OCI-LY7 (cell line): ENCODE results near the gene INHBE. TPM values are rescaled to one million over a fixed set of nuclear protein-coding genes. Genes with fewer than 3 reads are reported as not detected.
"Not testable (repeated sequence)": the region's sequence is repeated elsewhere in the genome, so short reads cannot be mapped to it uniquely, and the experiment has no call there.

Experiments
- BruUV-seq: library from RNA; stranded (reverse); fragments of 400-500 nt; replicated peaks from 2 replicates; lab custom pipeline; 2021; lab: Mats Ljungman, UMichigan
- CTCF ChIA-PET: fragments of 300-600 bp; sonication (Branson Sonifier 250); formaldehyde crosslinking; loops from one replicate; lab custom pipeline; 2022; ENCODE audit warnings: antibody characterized with exemption; ENCODE audit not compliant: unreplicated experiment; lab: Charles Lee
- POLR2A ChIA-PET: fragments of 300-600 bp; sonication (Branson Sonifier 250); formaldehyde crosslinking; loops from one replicate; lab custom pipeline; 2022; ENCODE audit warnings: antibody characterized with exemption; lab: Charles Lee
- DNase-seq: peaks from one replicate; pipeline ENCODE4 v3.0.0-alpha.2; 2015; ENCODE audit warnings: low spot score
- H2AFZ ChIP-seq: fragments of 200-600 bp; sonication (generic), shearing (Covaris generic); 2 replicates; pipeline ENCODE4 v1.6.1; 2014; ENCODE audit warnings: mild to moderate bottlenecking, antibody characterized with exemption, low read length, moderate library complexity
- H3K27ac ChIP-seq: fragments of 200-600 bp; sonication (generic); 2 replicates; pipeline ENCODE4 v1.5.1; 2014; ENCODE audit warnings: mixed run types, low read depth, mild to moderate bottlenecking, moderate library complexity, low read length, inconsistent platforms; ENCODE audit not compliant: poor library complexity, severe bottlenecking
- H3K36me3 ChIP-seq: fragments of 200-600 bp; sonication (generic); 2 replicates; pipeline ENCODE4 v1.6.1; 2014; ENCODE audit warnings: mild to moderate bottlenecking, antibody characterized with exemption, low read length, moderate library complexity, mixed read lengths; ENCODE audit not compliant: insufficient read depth
- H3K4me1 ChIP-seq: fragments of 200-600 bp; sonication (generic); 2 replicates; pipeline ENCODE4 v1.5.1; 2014; ENCODE audit warnings: mild to moderate bottlenecking, low read length; ENCODE audit not compliant: insufficient read depth, poor library complexity, severe bottlenecking
- H3K4me2 ChIP-seq: fragments of 200-600 bp; sonication (generic); 2 replicates; pipeline ENCODE4 v1.6.1; 2014; ENCODE audit warnings: mild to moderate bottlenecking, low read length
- H3K4me3 ChIP-seq: fragments of 200-600 bp; sonication (generic); 2 replicates; pipeline ENCODE4 v1.5.1; 2014; ENCODE audit warnings: mild to moderate bottlenecking, low read depth, low read length; ENCODE audit not compliant: poor library complexity, severe bottlenecking
- H3K79me2 ChIP-seq: fragments of 200-600 bp; sonication (generic); 2 replicates; pipeline ENCODE4 v1.6.1; 2016; ENCODE audit warnings: low read depth, mild to moderate bottlenecking, low read length, moderate library complexity, mixed read lengths; ENCODE audit not compliant: insufficient read depth
- H3K9me2 ChIP-seq: fragments of 200-600 bp; sonication (generic); 2 replicates; pipeline ENCODE4 v1.6.1; 2016; ENCODE audit warnings: mild to moderate bottlenecking, low read length, mixed read lengths; ENCODE audit not compliant: insufficient read depth
- H3K9me3 ChIP-seq: fragments of 200-600 bp; sonication (generic); 2 replicates; pipeline ENCODE4 v1.6.1; 2014; ENCODE audit warnings: mild to moderate bottlenecking, mixed run types, low read length, mixed read lengths
- H4K20me1 ChIP-seq: fragments of 200-600 bp; sonication (generic); 2 replicates; pipeline ENCODE4 v1.6.1; 2014; ENCODE audit warnings: mild to moderate bottlenecking, antibody characterized with exemption, low read length, moderate library complexity, mixed read lengths; ENCODE audit not compliant: insufficient read depth
- CTCF ChIP-seq: fragments of 200-600 bp; sonication (generic); conservative IDR thresholded peaks from 2 replicates; pipeline ENCODE4 v1.5.1; 2014; ENCODE audit warnings: mild to moderate bottlenecking, antibody characterized with exemption, low read length, moderate library complexity, mixed read lengths
- EZH2phosphoT487 ChIP-seq: fragments of 200-600 bp; sonication (generic); IDR thresholded peaks from 2 replicates; pipeline ENCODE4 v1.6.1; 2018; ENCODE audit warnings: low read depth, borderline replicate concordance, mild to moderate bottlenecking, mixed run types, antibody characterized with exemption, low read length, moderate library complexity, mixed read lengths
- intact Hi-C: fragments of 100-400 bp; cut with micrococcal nuclease; formaldehyde crosslinking; loops from one replicate; pipeline ENCODE4 v1.10.0; 2022; ENCODE audit not compliant: unreplicated experiment
- total RNA-seq, 2 experiments: library from RNA; depleted of rRNA in 1 of 2; stranded (reverse); fragments of >200 nt in 1 of 2; shearing (Covaris generic) in 1 of 2; gene quantifications; 2 replicates each; pipeline ENCODE4 v1.2.3, GENCODE V29; 2014 to 2022

Gene INHBE
- total RNA-seq, 2 experiments from 2014 or later, result 3.2 to 4.0 TPM

- no peak overlapping the region for H3K4me3 ChIP-seq
- DNase-seq, result no peak
- TF ChIP-seq CTCF (no peak), EZH2phosphoT487 (no peak)
- H2AFZ ChIP-seq, result no peak overlapping the region
- no peaks in the 10 kb centered on the region for H3K9me2 ChIP-seq
- no peaks in the 10 kb centered on the region for H4K20me1 ChIP-seq
- ChIA-PET POLR2A (interaction anchor here (0.5 to 1.1 kb wide), 6 partner anchors 12 to 308 kb away, joined by 3 to 6 read pairs (median 4); no protein-coding TSS in a partner anchor), CTCF (interaction anchor here (1.1 kb wide), 1 partner anchor 35 kb away, joined by 3 read pairs; no protein-coding TSS in a partner anchor)
- no TSS peak for BruUV-seq
- H3K4me1 ChIP-seq, result no peaks in the 10 kb centered on the region
- no peak overlapping the region for H3K4me2 ChIP-seq
- intact Hi-C loops, result no loop called here
- no peak overlapping the region for H3K27ac ChIP-seq
- H3K9me3 ChIP-seq, result no peaks in the 10 kb centered on the region
- H3K79me2 ChIP-seq, result peaks cover 5% of the 10 kb centered on the region; the same call in 1 of the 2 replicates
- H3K36me3 ChIP-seq, result peaks cover 28% of the 10 kb centered on the region
These were observed 36.9 kb upstream of the INHBE start for GRCh38 chr12:57418255-57418654.

- ChIA-PET POLR2A (interaction anchor here (0.5 to 1.1 kb wide), 4 partner anchors 11 to 168 kb away, joined by 3 to 6 read pairs (median 5); partner anchors contain the start of gene STAC3), CTCF (interaction anchor here (0.6 kb wide), 1 partner anchor 39 kb away, joined by 3 read pairs; no protein-coding TSS in a partner anchor)
- no peak overlapping the region for H3K4me3 ChIP-seq
- H3K4me2 ChIP-seq, result no peak overlapping the region
- TF ChIP-seq CTCF (no peak), EZH2phosphoT487 (no peak)
- no peak overlapping the region for H2AFZ ChIP-seq
- no peaks in the 10 kb centered on the region for H3K9me2 ChIP-seq
- intact Hi-C loops, result no loop called here
- DNase-seq, result no peak
- no peak overlapping the region for H3K27ac ChIP-seq
- no peaks in the 10 kb centered on the region for H3K9me3 ChIP-seq
- H3K79me2 ChIP-seq, result peaks cover 5% of the 10 kb centered on the region; the same call in 1 of the 2 replicates
- no TSS peak for BruUV-seq
- H3K36me3 ChIP-seq, result peaks cover 36% of the 10 kb centered on the region
- no peaks in the 10 kb centered on the region for H3K4me1 ChIP-seq
- no peaks in the 10 kb centered on the region for H4K20me1 ChIP-seq
These were observed 35.6 kb upstream of the INHBE start for GRCh38 chr12:57419495-57419894.

- peaks cover 5% of the 10 kb centered on the region; the same call in 1 of the 2 replicates for H3K79me2 ChIP-seq
- BruUV-seq, result no TSS peak
- no peak overlapping the region for H3K4me2 ChIP-seq
These were observed 34.6 kb upstream of the INHBE start for GRCh38 chr12:57420482-57420881.

GRCh38 chr12:57426948-57427347 lies 28.2 kb upstream of the INHBE start:
- H3K36me3 ChIP-seq, result peaks cover 28% of the 10 kb centered on the region
- H2AFZ ChIP-seq, H3K9me2 ChIP-seq, H3K4me2 ChIP-seq, BruUV-seq, H3K4me3 ChIP-seq, POLR2A ChIA-PET, DNase-seq, H3K27ac ChIP-seq, intact Hi-C loops, H4K20me1 ChIP-seq, H3K9me3 ChIP-seq: not testable (repeated sequence)
- peaks cover 19% of the 10 kb centered on the region for H3K79me2 ChIP-seq
- CTCF ChIA-PET, result interaction anchor here (0.6 kb wide), 1 partner anchor 12 kb away, joined by 4 read pairs; no protein-coding TSS in a partner anchor
- peaks cover 23% of the 10 kb centered on the region for H3K4me1 ChIP-seq

More at GRCh38 chr12:57420482-57420881, 34.6 kb upstream of the INHBE start:
- intact Hi-C loops, result no loop called here
- Histone ChIP-seq H4K20me1 (no peaks in the 10 kb centered on the region), H3K9me2 (no peaks in the 10 kb centered on the region), H3K36me3 (peaks cover 42% of the 10 kb centered on the region), H3K27ac (no peak overlapping the region), H3K4me1 (no peaks in the 10 kb centered on the region), H2AFZ (no peak overlapping the region), H3K4me3 (no peak overlapping the region), H3K9me3 (no peaks in the 10 kb centered on the region)
- DNase-seq, result no peak
- POLR2A ChIA-PET, result interaction anchor here (1.3 to 1.6 kb wide), 2 partner anchors 10 to 11 kb away, joined by 3 to 5 read pairs; no protein-coding TSS in a partner anchor
- CTCF ChIA-PET, result no interaction called here
- TF ChIP-seq CTCF, result no peak
- TF ChIP-seq EZH2phosphoT487, result no peak
